Retinal pigment epithelial cell (primary cell): ENCODE measurements around the gene ARF4.

ENCODE experiments used
- DNase-seq: peaks from one replicate; pipeline ENCODE4 v3.0.0-alpha.2; 2010; ENCODE audit warnings: low read depth
- H3K4me3 ChIP-seq: 2 replicates; pipeline ENCODE4 v1.5.1; 2011; ENCODE audit warnings: mild to moderate bottlenecking, low read length, control low read depth, moderate library complexity
- CTCF ChIP-seq: conservative IDR thresholded peaks from 2 replicates; pipeline ENCODE4 v1.5.1; 2011; ENCODE audit warnings: low read depth, low read length, control low read depth, inconsistent platforms

The ARF4 gene

GRCh38 chr3:57596495-57597126, 533 bp downstream of the ARF4 start:
- no peak for TF ChIP-seq CTCF
- H3K4me3 ChIP-seq: peak overlapping the region; percentile 100
- DNase-seq: peak; percentile 77

GRCh38 chr3:57594576-57594975, 2.6 kb downstream of the ARF4 start:
- peak overlapping the region; percentile 100 for H3K4me3 ChIP-seq
- no peak for TF ChIP-seq CTCF
- no peak for DNase-seq

GRCh38 chr3:57594144-57594543, 3.0 kb downstream of the ARF4 start:
- no peak for DNase-seq
- H3K4me3 ChIP-seq: peak overlapping the region; percentile 100
- TF ChIP-seq CTCF: no peak

GRCh38 chr3:57592306-57592705, 4.8 kb downstream of the ARF4 start:
- H3K4me3 ChIP-seq: no peak overlapping the region
- TF ChIP-seq CTCF: no peak
- no peak for DNase-seq

GRCh38 chr3:57587905-57588304, 9.2 kb downstream of the ARF4 start:
- no peak for TF ChIP-seq CTCF
- H3K4me3 ChIP-seq: no peak overlapping the region
- DNase-seq: no peak

GRCh38 chr3:57586778-57587177, 10.4 kb downstream of the ARF4 start:
- no peak for TF ChIP-seq CTCF
- DNase-seq: no peak
- no peak overlapping the region for H3K4me3 ChIP-seq

- TF ChIP-seq CTCF: no peak
These were observed 13.6 kb downstream of the ARF4 start for GRCh38 chr3:57583544-57583943.

More at GRCh38 chr3:57583544-57583943, 13.6 kb downstream of the ARF4 start:
- no peak overlapping the region for H3K4me3 ChIP-seq
- DNase-seq: no peak
